Measurements from ENCODE around the gene NOS2.

GRCh38 chr17:27797390-27798091 is 2.8 kb downstream of the NOS2 start:
- no peak for TF ChIP-seq POLR2A (IDR thresholded peaks at IDR 0.05)
- TF ChIP-seq CTCF (IDR thresholded peaks at IDR 0.05), result no peak
- TF ChIP-seq EP300 (IDR thresholded peaks at IDR 0.05), result no peak

Measured in ovary (tissue), 3 donors.